Measurements from ENCODE around the gene CLBA1. TPM values are rescaled to one million over a fixed set of nuclear protein-coding genes. Genes with fewer than 3 reads are reported as not detected.

Gene CLBA1
- total and polyA plus RNA-seq, 2 donors (not counting 1 experiment from before 2014, with no cell fraction given) = 0.63 to 5.5 TPM

- intact Hi-C loops (cut with micrococcal nuclease) = no loop called here
- no peak overlapping the region for H3K27ac ChIP-seq (ENCODE audit: low read length in 2 of 2)
- H4K20me1 ChIP-seq (ENCODE audit: control insufficient read depth, insufficient read depth, low read length, poor library complexity, severe bottlenecking) = no peaks in the 10 kb centered on the region
- H3K27me3 ChIP-seq (replicated peaks in 1 of 4; ENCODE audit: control extremely low read depth in 1 of 4, control insufficient read depth in 3 of 4, insufficient read depth in 4 of 4, low read length in 3 of 4) = no peaks in the 10 kb centered on the region
- ATAC-seq (ENCODE audit: low read depth) (no peak), DNase-seq (no peak)
- H3K9me3 ChIP-seq (ENCODE audit: control extremely low read depth in 1 of 3, control insufficient read depth in 2 of 3, insufficient read depth in 1 of 3, low read length in 2 of 3) = no peaks in the 10 kb centered on the region
- no peak overlapping the region for H3K4me3 ChIP-seq (ENCODE audit: control extremely low read depth in 1 of 5, extremely low read depth in 1 of 5, insufficient read depth in 1 of 5, low read depth in 2 of 5, low read length in 4 of 5)
- CTCF ChIA-PET = interaction anchor here (2.1 kb wide), 1 partner anchor 53 kb away, joined by 6 read pairs; no protein-coding TSS in a partner anchor
- H3K79me2 ChIP-seq (ENCODE audit: control insufficient read depth, insufficient read depth, low read length) = peaks cover 5% of the 10 kb centered on the region
- H3K4me1 Mint-ChIP-seq = no peaks in the 10 kb centered on the region
- H3K9me3 Mint-ChIP-seq (ENCODE audit: insufficient read depth) = no peaks in the 10 kb centered on the region
- 96% methylated on average over 11 of the region's 11 CpGs for WGBS (ENCODE audit: insufficient coverage)
- H3K27me3 Mint-ChIP-seq = no peaks in the 10 kb centered on the region
- no peak overlapping the region for H3K9ac ChIP-seq (ENCODE audit: low read length)
- no peak overlapping the region for H3K4me3 Mint-ChIP-seq
- TF ChIP-seq EZH2 (IDR thresholded peaks at IDR 0.05; ENCODE audit: borderline replicate concordance, insufficient read depth, low read depth, low read length, poor library complexity, severe bottlenecking) = no peak
- TF ChIP-seq, protein P1, sequence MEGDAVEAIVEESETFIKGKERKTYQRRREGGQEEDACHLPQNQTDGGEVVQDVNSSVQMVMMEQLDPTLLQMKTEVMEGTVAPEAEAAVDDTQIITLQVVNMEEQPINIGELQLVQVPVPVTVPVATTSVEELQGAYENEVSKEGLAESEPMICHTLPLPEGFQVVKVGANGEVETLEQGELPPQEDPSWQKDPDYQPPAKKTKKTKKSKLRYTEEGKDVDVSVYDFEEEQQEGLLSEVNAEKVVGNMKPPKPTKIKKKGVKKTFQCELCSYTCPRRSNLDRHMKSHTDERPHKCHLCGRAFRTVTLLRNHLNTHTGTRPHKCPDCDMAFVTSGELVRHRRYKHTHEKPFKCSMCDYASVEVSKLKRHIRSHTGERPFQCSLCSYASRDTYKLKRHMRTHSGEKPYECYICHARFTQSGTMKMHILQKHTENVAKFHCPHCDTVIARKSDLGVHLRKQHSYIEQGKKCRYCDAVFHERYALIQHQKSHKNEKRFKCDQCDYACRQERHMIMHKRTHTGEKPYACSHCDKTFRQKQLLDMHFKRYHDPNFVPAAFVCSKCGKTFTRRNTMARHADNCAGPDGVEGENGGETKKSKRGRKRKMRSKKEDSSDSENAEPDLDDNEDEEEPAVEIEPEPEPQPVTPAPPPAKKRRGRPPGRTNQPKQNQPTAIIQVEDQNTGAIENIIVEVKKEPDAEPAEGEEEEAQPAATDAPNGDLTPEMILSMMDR (IDR thresholded peaks at IDR 0.05) = no peak
- H3K36me3 ChIP-seq (replicated peaks in 1 of 2; ENCODE audit: control extremely low read depth in 1 of 2, control insufficient read depth in 1 of 2, extremely low read depth in 1 of 2, insufficient read depth in 2 of 2, low read length in 1 of 2) = no peaks in the 10 kb centered on the region
- no peak overlapping the region for H3K4me2 ChIP-seq (replicated peaks; ENCODE audit: low read depth, low read length, poor library complexity, severe bottlenecking)
- no peaks in the 10 kb centered on the region for H3K4me1 ChIP-seq (ENCODE audit: control insufficient read depth in 2 of 2, insufficient read depth in 2 of 2, low read length in 2 of 2)
- H3K27ac Mint-ChIP-seq = no peak overlapping the region
- no peak overlapping the region for H2AFZ ChIP-seq (ENCODE audit: insufficient read depth, low read depth, low read length, poor library complexity, severe bottlenecking)
- POLR2A ChIA-PET = no interaction called here
Measured at GRCh38 chr14:104992501-104992900, 6.9 kb downstream of the CLBA1 start.

DNA sequence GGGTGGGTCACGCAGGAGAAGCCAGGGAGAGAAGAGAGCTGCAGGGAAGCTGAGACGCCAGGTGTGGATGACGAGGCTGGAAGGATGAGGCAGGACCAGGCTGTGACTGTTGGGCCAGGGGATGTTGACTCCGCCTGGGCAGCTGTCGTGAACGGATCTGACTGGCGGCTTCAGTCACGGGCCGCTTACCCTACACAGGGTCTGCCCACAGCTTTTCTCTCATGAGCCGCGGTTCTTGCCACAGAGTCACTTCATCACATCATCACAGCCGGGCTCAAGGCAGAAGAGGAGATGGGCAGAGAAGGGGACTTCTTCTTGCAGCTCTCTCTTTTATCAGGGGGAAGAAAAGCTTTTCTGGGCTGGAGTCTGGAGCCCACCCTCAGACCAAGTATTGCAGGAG lies 7.7 kb downstream of the CLBA1 start:
- H3K27ac ChIP-seq (ENCODE audit: low read length in 2 of 2) = no peak overlapping the region
- H3K4me3 ChIP-seq (ENCODE audit: control extremely low read depth in 1 of 5, extremely low read depth in 1 of 5, insufficient read depth in 1 of 5, low read depth in 2 of 5, low read length in 4 of 5) = no peak overlapping the region
- H3K9me3 ChIP-seq (ENCODE audit: control extremely low read depth in 1 of 3, control insufficient read depth in 2 of 3, insufficient read depth in 1 of 3, low read length in 2 of 3) = no peaks in the 10 kb centered on the region
- H2AFZ ChIP-seq (ENCODE audit: insufficient read depth, low read depth, low read length, poor library complexity, severe bottlenecking) = no peak overlapping the region
- WGBS (ENCODE audit: insufficient coverage) = 95% methylated on average over 9 of the region's 12 CpGs
- POLR2A ChIA-PET = no interaction called here
- DNase-seq = no peak
- intact Hi-C loops (cut with micrococcal nuclease) = no loop called here
- Mint-ChIP-seq H3K4me3 (no peak overlapping the region), H3K4me1 (no peaks in the 10 kb centered on the region), H3K9me3 (ENCODE audit: insufficient read depth) (no peaks in the 10 kb centered on the region), H3K27ac (no peak overlapping the region), H3K27me3 (no peaks in the 10 kb centered on the region)
- no peak for ATAC-seq (ENCODE audit: low read depth)
- no peaks in the 10 kb centered on the region for H3K4me1 ChIP-seq (ENCODE audit: control insufficient read depth in 2 of 2, insufficient read depth in 2 of 2, low read length in 2 of 2)
- H3K36me3 ChIP-seq (replicated peaks in 1 of 2; ENCODE audit: control extremely low read depth in 1 of 2, control insufficient read depth in 1 of 2, extremely low read depth in 1 of 2, insufficient read depth in 2 of 2, low read length in 1 of 2) = no peaks in the 10 kb centered on the region
- no peak overlapping the region for H3K4me2 ChIP-seq (replicated peaks; ENCODE audit: low read depth, low read length, poor library complexity, severe bottlenecking)
- no peak for TF ChIP-seq EZH2 (IDR thresholded peaks at IDR 0.05; ENCODE audit: borderline replicate concordance, insufficient read depth, low read depth, low read length, poor library complexity, severe bottlenecking)
- TF ChIP-seq, protein P1 (IDR thresholded peaks at IDR 0.05) = no peak
- CTCF ChIA-PET = interaction anchor here (2.1 kb wide), 1 partner anchor 52 kb away, joined by 6 read pairs; no protein-coding TSS in a partner anchor
- no peaks in the 10 kb centered on the region for H4K20me1 ChIP-seq (ENCODE audit: control insufficient read depth, insufficient read depth, low read length, poor library complexity, severe bottlenecking)
- no peaks in the 10 kb centered on the region for H3K27me3 ChIP-seq (replicated peaks in 1 of 4; ENCODE audit: control extremely low read depth in 1 of 4, control insufficient read depth in 3 of 4, insufficient read depth in 4 of 4, low read length in 3 of 4)
- no peak overlapping the region for H3K9ac ChIP-seq (ENCODE audit: low read length)
- H3K79me2 ChIP-seq (ENCODE audit: control insufficient read depth, insufficient read depth, low read length) = peaks cover 5% of the 10 kb centered on the region

Data from B cell (primary cell).